ENCODE measurements around the gene C12orf76. TPM values are rescaled to one million over a fixed set of nuclear protein-coding genes. Genes with fewer than 3 reads are reported as not detected.

The C12orf76 gene
- total and polyA plus RNA-seq, 9 of the 15 experiments (the other 6 are each of a cell fraction or from before 2014, with no cell fraction given), result 6.3 to 38.6 (median 12.3) TPM

GRCh38 chr12:110093631-110094311, 45.4 kb upstream of the C12orf76 start (continued):
- no peak for TF ChIP-seq HOMEZ (CRISPR knock-in tag; IDR thresholded peaks at IDR 0.05)
- no peak for TF ChIP-seq CGGBP1 (CRISPR knock-in tag; IDR thresholded peaks at IDR 0.05)
- peak; percentile 87 for TF ChIP-seq TEAD4 (IDR thresholded peaks at IDR 0.05; ENCODE audit: low read length)
- no peak for TF ChIP-seq TEAD4 (CRISPR knock-in tag; IDR thresholded peaks at IDR 0.05; ENCODE audit: borderline replicate concordance)
- TF ChIP-seq KDM5B (IDR thresholded peaks at IDR 0.05; ENCODE audit: insufficient replicate concordance, low read depth, low read length), result no peak
- TF ChIP-seq ZNF124 (CRISPR knock-in tag; IDR thresholded peaks at IDR 0.05), result no peak
- no peak for TF ChIP-seq ZNF780A (CRISPR knock-in tag; IDR thresholded peaks at IDR 0.05)
- TF ChIP-seq THRAP3 (IDR thresholded peaks at IDR 0.05; ENCODE audit: borderline replicate concordance), result no peak
- TF ChIP-seq ZC3H4 (CRISPR knock-in tag; IDR thresholded peaks at IDR 0.05; ENCODE audit: borderline replicate concordance), result no peak
- TF ChIP-seq TRIM24 (IDR thresholded peaks at IDR 0.05), result peak in 1 of 2 experiments; percentile 33; a peak in 1 of 4 replicates
- no peak for TF ChIP-seq ID3 (CRISPR knock-in tag; IDR thresholded peaks at IDR 0.05)
- peak; percentile 68; the same call in 1 of the 2 replicates for TF ChIP-seq ID3 (tag; IDR thresholded peaks at IDR 0.05)
- no peak for TF ChIP-seq CEBPB (tag; IDR thresholded peaks at IDR 0.05)
- TF ChIP-seq ZNF511 (CRISPR knock-in tag; IDR thresholded peaks at IDR 0.05), result no peak
- TF ChIP-seq ETV5 (CRISPR knock-in tag; IDR thresholded peaks at IDR 0.05; ENCODE audit: low read depth), result peak; percentile 46; the same call in 1 of the 2 replicates
- no peak for TF ChIP-seq NR1H2 (CRISPR knock-in tag; IDR thresholded peaks at IDR 0.05)
- no peak for TF ChIP-seq ZNF445 (CRISPR knock-in tag; IDR thresholded peaks at IDR 0.05; ENCODE audit: low read depth)
- TF ChIP-seq ZNF354B (CRISPR knock-in tag; IDR thresholded peaks at IDR 0.05), result no peak
- TF ChIP-seq HDAC8 (tag; IDR thresholded peaks at IDR 0.05), result no peak
- no peak for TF ChIP-seq NR2C1 (IDR thresholded peaks at IDR 0.05)
- no peak; the same call in 1 of the 2 replicates for TF ChIP-seq NR2C1 (tag; IDR thresholded peaks at IDR 0.05)
- TF ChIP-seq NELFE (IDR thresholded peaks at IDR 0.05; ENCODE audit: insufficient read depth, insufficient read length), result no peak
- no peak for TF ChIP-seq NCOA6 (IDR thresholded peaks at IDR 0.05)
- TF ChIP-seq CHD4 (IDR thresholded peaks at IDR 0.05; ENCODE audit: insufficient read depth, insufficient replicate concordance, low read depth, low read length, poor library complexity, severe bottlenecking), result no peak
- no peak for TF ChIP-seq NBN (IDR thresholded peaks at IDR 0.05; ENCODE audit: low read depth)
- peak; percentile 66 for TF ChIP-seq HDAC3 (IDR thresholded peaks at IDR 0.05; ENCODE audit: borderline replicate concordance, partially characterized antibody)

Data from K562 (cell line).